Endothelial cell (in vitro differentiated cells): ENCODE results near the gene HMG20B. TPM values are rescaled to one million over a fixed set of nuclear protein-coding genes. Genes with fewer than 3 reads are reported as not detected.
A peak's percentile ranks its signal among the peaks of the same experiment; 100 is the strongest.
"Not testable (repeated sequence)": the region's sequence is repeated elsewhere in the genome, so short reads cannot be mapped to it uniquely, and the experiment has no call there.

Experiments
- DNase-seq: peaks from one replicate; pipeline ENCODE4 v3.0.0; 2021; ENCODE audit warnings: low spot score
- H3K27ac Mint-ChIP-seq: one replicate; pipeline ENCODE4 v1.8.0; 2021; ENCODE audit warnings: mixed read lengths, inconsistent platforms; ENCODE audit not compliant: unreplicated experiment
- H3K27me3 Mint-ChIP-seq: one replicate; pipeline ENCODE4 v1.8.0; 2021; ENCODE audit warnings: mild to moderate bottlenecking, moderate library complexity, mixed read lengths, inconsistent platforms; ENCODE audit not compliant: unreplicated experiment
- H3K36me3 Mint-ChIP-seq: one replicate; pipeline ENCODE4 v1.8.0; 2021; ENCODE audit warnings: mild to moderate bottlenecking, low read depth, mixed read lengths, inconsistent platforms; ENCODE audit not compliant: unreplicated experiment
- H3K4me1 Mint-ChIP-seq: one replicate; pipeline ENCODE4 v1.8.0; 2021; ENCODE audit warnings: mild to moderate bottlenecking, mixed read lengths, inconsistent platforms; ENCODE audit not compliant: unreplicated experiment
- H3K4me3 Mint-ChIP-seq: one replicate; pipeline ENCODE4 v1.8.0; 2021; ENCODE audit warnings: mild to moderate bottlenecking, mixed read lengths, inconsistent platforms; ENCODE audit not compliant: unreplicated experiment
- H3K9me3 Mint-ChIP-seq: one replicate; pipeline ENCODE4 v1.8.0; 2021; ENCODE audit warnings: mixed read lengths, inconsistent platforms; ENCODE audit not compliant: unreplicated experiment
- CTCF ChIP-seq: fragments of 200-600 bp; sonication (generic); IDR thresholded peaks from one replicate; pipeline ENCODE4 v1.5.0; 2021; ENCODE audit warnings: antibody characterized with exemption; ENCODE audit not compliant: unreplicated experiment
- total RNA-seq: library from RNA; stranded (reverse); fragmentation: NEBNext Ultra II Directional; extraction: Animal tissue kit (Norgen Biotek cat#: 25700); gene quantifications from one replicate; pipeline ENCODE4 v1.2.1, GENCODE V29; 2021; ENCODE audit not compliant: unreplicated experiment

The HMG20B gene
- total RNA-seq, 1 donor from 2014 or later = 77.2 TPM

- Mint-ChIP-seq H3K4me3 (no peak overlapping the region), H3K36me3 (no peaks in the 10 kb centered on the region), H3K4me1 (no peaks in the 10 kb centered on the region), H3K27me3 (peaks cover 3% of the 10 kb centered on the region), H3K27ac (no peak overlapping the region), H3K9me3 (no peaks in the 10 kb centered on the region)
- no peak for TF ChIP-seq CTCF
- no peak for DNase-seq
Observed at GRCh38 chr19:3563709-3564524, 8.8 kb upstream of the HMG20B start.

- H3K4me1 Mint-ChIP-seq = no peaks in the 10 kb centered on the region
- H3K4me3 Mint-ChIP-seq = no peak overlapping the region
- H3K36me3 Mint-ChIP-seq = no peaks in the 10 kb centered on the region
- no peak for DNase-seq
- peaks cover 3% of the 10 kb centered on the region for H3K27me3 Mint-ChIP-seq
- TF ChIP-seq CTCF = no peak
- no peaks in the 10 kb centered on the region for H3K9me3 Mint-ChIP-seq
- no peak overlapping the region for H3K27ac Mint-ChIP-seq
Observed at GRCh38 chr19:3565139-3565538, 7.6 kb upstream of the HMG20B start.

GRCh38 chr19:3570042-3570441 is 2.7 kb upstream of the HMG20B start:
- H3K36me3 Mint-ChIP-seq, DNase-seq, H3K27ac Mint-ChIP-seq, H3K4me3 Mint-ChIP-seq, H3K9me3 Mint-ChIP-seq, H3K4me1 Mint-ChIP-seq, H3K27me3 Mint-ChIP-seq: not testable (repeated sequence)

- peaks cover 15% of the 10 kb centered on the region for H3K27me3 Mint-ChIP-seq
- no peak for DNase-seq
- no peak overlapping the region for H3K4me3 Mint-ChIP-seq
- H3K4me1 Mint-ChIP-seq = peaks cover 9% of the 10 kb centered on the region
- no peak overlapping the region for H3K27ac Mint-ChIP-seq
- H3K36me3 Mint-ChIP-seq = peaks cover 12% of the 10 kb centered on the region
- no peaks in the 10 kb centered on the region for H3K9me3 Mint-ChIP-seq
- no peak for TF ChIP-seq CTCF
Observed at GRCh38 chr19:3570606-3571011, 2.1 kb upstream of the HMG20B start.

- Mint-ChIP-seq H3K27me3 (peaks cover 17% of the 10 kb centered on the region), H3K9me3 (no peaks in the 10 kb centered on the region), H3K4me3 (peak overlapping the region; percentile 83), H3K36me3 (peaks cover 12% of the 10 kb centered on the region), H3K4me1 (peaks cover 12% of the 10 kb centered on the region), H3K27ac (no peak overlapping the region)
- TF ChIP-seq CTCF = no peak
- DNase-seq = peak; percentile 99
Observed at GRCh38 chr19:3572132-3572854, 451 bp upstream of the HMG20B start.
